Left lung (tissue), 10 donors: ENCODE data around the gene NFIA. TPM values are rescaled to one million over a fixed set of nuclear protein-coding genes. Genes with fewer than 3 reads are reported as not detected.

ENCODE experiments used
- ATAC-seq: fragments of 200-7000 bp; cut with Tn5 transposase; one replicate; pipeline ENCODE4 v1.9.1; 2020; ENCODE audit warnings: moderate library complexity
- DNase-seq, 4 donors: peaks; one replicate each; pipeline ENCODE4 v3.0.0-alpha.2; 2013 to 2020
- H3K27ac ChIP-seq, 2 donors: fragments of 200-600 bp; sonication (generic) in 1 of 2; one replicate each; pipeline versions ENCODE4 v1.5.0 to v1.8.0; 2020 to 2021
- H3K27me3 ChIP-seq, 2 donors: fragments of 200-600 bp; sonication (generic) in 1 of 2; one replicate each; pipeline versions ENCODE4 v1.5.0 to v1.8.0; 2020 to 2021
- H3K36me3 ChIP-seq, 2 donors: fragments of 200-600 bp; sonication (generic) in 1 of 2; one replicate each; pipeline versions ENCODE4 v1.5.0 to v1.8.0; 2020 to 2021
- H3K4me1 ChIP-seq, 2 donors: fragments of 200-600 bp; one replicate each; pipeline ENCODE4 v1.8.0; 2021
- H3K4me3 ChIP-seq, 2 donors: fragments of 200-600 bp; sonication (generic) in 1 of 2; one replicate each; pipeline versions ENCODE4 v1.5.0 to v1.8.0; 2020 to 2021; ENCODE audit warnings: mild to moderate bottlenecking in 1 of 2
- H3K9me3 ChIP-seq, 2 donors: fragments of 200-600 bp; sonication (generic) in 1 of 2; one replicate each; pipeline versions ENCODE4 v1.5.0 to v1.8.0; 2020 to 2021
- CTCF ChIP-seq, 2 donors: fragments of 200-600 bp; sonication (generic) in 1 of 2; IDR thresholded peaks; one replicate each; pipeline versions ENCODE4 v1.5.0 to v1.8.0; 2021; ENCODE audit warnings: antibody characterized with exemption in 2 of 2
- intact Hi-C, 2 donors: fragments of 100-400 bp; cut with DNase I; formaldehyde crosslinking; loops; one replicate each; pipeline versions ENCODE4 v1.11.2 to v1.14.2; 2022
- polyA plus RNA-seq, 6 donors: library from polyadenylated mRNA; unstranded; fragments of 120-200 nt; gene quantifications; one replicate each; pipeline ENCODE4 v1.2.1, GENCODE V29; 2013; ENCODE audit not compliant: insufficient read length in 6 of 6
- total RNA-seq, 2 donors: library from RNA; stranded (reverse); fragmentation: NEBNext Ultra II Directional; extraction: Animal tissue kit (Norgen Biotek cat#: 25700); gene quantifications; one replicate each; pipeline ENCODE4 v1.2.1, GENCODE V29; 2021
- donor health status: DM: no; HTN: yes; CAD: no.
- donor health status: DM: no; HTN: no; CAD: no.

NFIA gene
- total and polyA plus RNA-seq, 8 donors: 30.4 to 60.7 (median 37.6) TPM

- DNase-seq: peak in 3 of 4 donors; percentile 95 to 98 (median 98)
- H3K27me3 ChIP-seq: peaks cover 0 to 22% of the 10 kb centered on the region in 2 donors
- intact Hi-C loops: no loop called here
- H3K4me1 ChIP-seq: peaks cover 34 to 47% of the 10 kb centered on the region in 2 donors
- no peaks in the 10 kb centered on the region for H3K9me3 ChIP-seq
- H3K36me3 ChIP-seq: no peaks in the 10 kb centered on the region
- H3K27ac ChIP-seq: peak overlapping the region; percentile 84 to 90
- H3K4me3 ChIP-seq: peak overlapping the region; percentile 32 to 61
- no peak for TF ChIP-seq CTCF (IDR thresholded peaks at IDR 0.05)
- peak; percentile 75 for ATAC-seq
Observed at GRCh38 chr1:61077676-61078541, 4.5 kb upstream of the NFIA start.

- DNase-seq (no peak), ATAC-seq (peak; percentile 4)
- Histone ChIP-seq H3K9me3 (no peaks in the 10 kb centered on the region), H3K27ac (peak overlapping the region; percentile 84 to 90), H3K4me1 (peaks cover 34 to 47% of the 10 kb centered on the region in 2 donors), H3K36me3 (no peaks in the 10 kb centered on the region), H3K27me3 (peaks cover 0 to 31% of the 10 kb centered on the region in 2 donors), H3K4me3 (peak overlapping the region; percentile 32 to 61)
- TF ChIP-seq CTCF (IDR thresholded peaks at IDR 0.05): no peak
- intact Hi-C loops: no loop called here
Observed at GRCh38 chr1:61078618-61079295, 3.6 kb upstream of the NFIA start.

GRCh38 chr1:61079296-61079897, 3.0 kb upstream of the NFIA start:
- H3K36me3 ChIP-seq: no peaks in the 10 kb centered on the region
- peaks cover 0 to 35% of the 10 kb centered on the region in 2 donors for H3K27me3 ChIP-seq
- H3K27ac ChIP-seq: peak overlapping the region; percentile 85 to 90
- H3K4me1 ChIP-seq: peaks cover 34 to 50% of the 10 kb centered on the region in 2 donors
- no peaks in the 10 kb centered on the region for H3K9me3 ChIP-seq
- DNase-seq: no peak
- TF ChIP-seq CTCF (IDR thresholded peaks at IDR 0.05): no peak
- no peak for ATAC-seq
- intact Hi-C loops: no loop called here
- H3K4me3 ChIP-seq: peak overlapping the region in 1 of 2 donors; percentile 11

- Histone ChIP-seq H3K27me3 (peaks cover 0 to 35% of the 10 kb centered on the region in 2 donors), H3K4me3 (peak overlapping the region in 1 of 2 donors; percentile 11), H3K9me3 (no peaks in the 10 kb centered on the region), H3K4me1 (peaks cover 40 to 55% of the 10 kb centered on the region in 2 donors), H3K36me3 (no peaks in the 10 kb centered on the region), H3K27ac (peak overlapping the region; percentile 85 to 90)
- ATAC-seq: peak; percentile 27
- peak; percentile 76 to 95 (median 86) for DNase-seq
- no peak for TF ChIP-seq CTCF (IDR thresholded peaks at IDR 0.05)
- intact Hi-C loops: no loop called here
Observed at GRCh38 chr1:61079898-61080336, 2.4 kb upstream of the NFIA start.
